ENCODE results near the gene RASSF4.

The RASSF4 gene

DNA sequence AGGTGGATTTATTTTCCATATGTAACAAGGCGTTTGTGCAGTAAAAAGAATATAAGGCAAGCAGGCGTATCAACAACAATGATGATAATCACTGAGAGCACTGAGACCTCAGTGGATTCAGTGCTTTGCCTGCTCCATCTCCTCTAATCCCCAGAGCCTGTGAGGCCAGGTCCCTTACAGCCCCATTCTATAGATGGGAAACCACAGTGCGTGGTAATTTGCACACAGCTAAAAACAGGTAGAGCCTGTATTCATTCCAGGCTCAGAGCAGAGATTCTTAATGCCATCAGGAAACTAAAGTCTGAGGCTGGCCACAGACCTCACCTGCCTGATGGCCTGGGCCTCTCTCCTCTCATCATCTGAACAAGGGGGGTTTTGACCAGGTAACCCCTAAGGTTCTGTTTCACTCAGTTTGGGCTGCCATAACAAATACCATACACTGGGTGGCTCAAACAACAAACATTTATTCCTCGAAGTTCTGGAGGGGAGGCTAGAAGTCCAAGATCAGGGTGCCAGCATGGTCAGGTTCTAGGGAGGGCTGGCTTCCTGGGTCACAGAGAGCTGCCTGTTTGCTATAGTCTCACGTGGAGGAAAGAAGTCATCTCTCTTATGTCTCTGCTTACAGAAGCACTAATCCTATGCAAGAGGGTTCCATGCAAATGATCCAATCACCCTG, 10.3 kb upstream of the RASSF4 start:
- DNase-seq, result no peak

DNA sequence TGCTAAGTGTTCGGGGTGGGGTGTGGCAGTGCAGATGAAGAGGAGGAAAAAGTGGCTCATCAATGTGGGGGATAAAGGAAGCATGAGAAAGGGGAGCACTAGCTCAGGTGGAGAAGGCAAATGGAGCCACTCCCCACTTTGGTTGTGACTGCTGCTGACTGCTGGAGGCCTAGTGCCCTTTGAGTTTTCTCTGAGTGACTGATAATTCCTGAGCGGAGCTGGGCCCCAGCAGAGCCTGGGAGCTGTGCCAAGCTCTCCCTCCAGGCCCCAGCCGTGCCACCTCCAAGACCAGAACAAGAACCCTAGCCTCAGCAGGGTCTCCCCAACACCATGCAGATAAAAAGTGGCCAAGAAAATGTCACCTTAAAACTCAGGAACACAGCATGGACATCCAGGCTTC, 9.7 kb upstream of the RASSF4 start:
- no peak for DNase-seq

- no peak for DNase-seq
These were observed 9.0 kb upstream of the RASSF4 start for GRCh38 chr10:44950326-44951225.

DNA sequence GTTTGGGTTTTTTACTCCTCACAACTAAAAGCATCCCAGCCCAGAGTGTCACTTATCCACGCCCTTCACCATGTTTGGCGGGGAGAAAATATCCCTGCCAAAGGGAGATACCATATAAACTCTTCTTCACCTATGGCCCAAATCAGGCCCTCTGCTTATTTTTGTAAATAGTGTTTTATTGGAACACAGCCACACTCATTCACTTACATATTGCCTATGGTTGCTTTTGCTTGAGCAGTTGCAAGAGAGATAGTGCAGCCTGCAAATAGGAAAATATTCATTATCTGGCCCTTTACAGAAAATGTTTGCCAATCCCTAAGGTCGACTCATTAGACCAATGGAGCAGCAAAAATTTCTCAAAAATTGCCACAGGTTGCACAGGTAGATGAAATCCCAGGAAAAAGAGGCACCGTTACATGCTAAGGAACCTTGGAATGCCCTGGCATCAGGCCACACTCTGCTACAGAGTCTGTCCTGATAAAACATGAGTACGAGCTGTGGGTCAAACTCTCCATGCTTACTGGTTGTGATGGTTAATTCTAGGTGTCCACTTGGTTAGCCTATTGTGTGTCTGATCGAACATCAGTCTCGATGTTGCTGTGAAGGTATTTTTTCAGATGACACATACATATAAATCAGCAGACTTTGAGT, 7.9 kb upstream of the RASSF4 start:
- DNase-seq, result no peak

- no peak for DNase-seq
These were observed 6.8 kb upstream of the RASSF4 start for GRCh38 chr10:44952779-44953231.

DNA sequence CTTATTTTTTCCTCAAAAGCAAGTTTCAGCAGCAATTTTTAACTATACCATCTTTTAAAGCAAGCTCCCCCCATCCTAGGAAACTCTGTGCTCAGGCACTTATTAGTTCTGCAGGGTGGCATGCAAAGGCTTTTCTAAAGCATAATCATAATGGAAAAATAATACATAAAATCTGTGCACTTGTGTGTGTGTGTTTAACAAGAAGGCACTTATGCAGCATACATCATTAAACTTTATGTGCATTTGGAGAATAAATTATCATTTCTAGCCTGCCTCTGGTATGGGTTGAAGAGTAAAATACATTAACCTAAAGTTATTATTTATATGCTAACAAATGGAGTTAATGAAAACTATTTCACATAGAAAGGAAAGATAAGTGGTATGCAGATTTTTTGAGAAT, 5.6 kb upstream of the RASSF4 start:
- no peak for DNase-seq

- DNase-seq, result no peak
These were observed 4.6 kb upstream of the RASSF4 start for GRCh38 chr10:44954962-44955361.

DNA sequence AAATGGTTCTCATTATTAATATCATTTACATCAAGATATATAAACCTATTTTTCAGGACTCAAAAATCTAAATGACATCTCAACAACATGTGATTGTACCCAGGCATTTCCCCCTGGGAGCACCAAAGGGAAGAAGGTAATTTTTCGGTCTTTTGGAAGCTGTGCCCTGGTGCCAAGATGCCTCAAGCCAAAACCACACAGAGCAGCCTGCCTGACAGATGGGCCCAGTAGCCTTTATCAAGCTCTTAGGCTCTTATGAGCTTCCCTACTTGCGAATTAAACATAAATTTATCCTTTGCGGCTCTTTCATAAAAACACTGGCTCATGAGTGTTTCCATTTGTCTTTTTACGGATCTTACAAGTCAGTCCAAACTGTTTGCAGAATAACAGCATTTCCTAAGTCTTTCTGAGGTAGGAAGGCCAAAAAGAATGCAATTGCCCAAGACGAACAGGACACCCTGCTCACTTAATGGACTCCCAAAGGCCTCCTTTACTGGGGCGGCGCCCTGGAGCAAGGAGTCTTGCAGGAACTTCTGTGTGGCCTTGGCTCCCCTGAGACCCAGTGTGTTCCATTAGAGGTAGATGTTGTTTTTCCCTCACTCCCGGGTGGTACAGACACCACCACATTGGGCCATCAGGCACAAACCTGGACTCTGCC, 4.1 kb upstream of the RASSF4 start:
- DNase-seq, result no peak

- DNase-seq, result no peak
These were observed 3.4 kb upstream of the RASSF4 start for GRCh38 chr10:44956226-44956625.

- DNase-seq, result no peak
These were observed 2.6 kb upstream of the RASSF4 start for GRCh38 chr10:44956717-44957706.

GRCh38 chr10:44958196-44958897, 1.3 kb upstream of the RASSF4 start:
- DNase-seq, result no peak

DNA sequence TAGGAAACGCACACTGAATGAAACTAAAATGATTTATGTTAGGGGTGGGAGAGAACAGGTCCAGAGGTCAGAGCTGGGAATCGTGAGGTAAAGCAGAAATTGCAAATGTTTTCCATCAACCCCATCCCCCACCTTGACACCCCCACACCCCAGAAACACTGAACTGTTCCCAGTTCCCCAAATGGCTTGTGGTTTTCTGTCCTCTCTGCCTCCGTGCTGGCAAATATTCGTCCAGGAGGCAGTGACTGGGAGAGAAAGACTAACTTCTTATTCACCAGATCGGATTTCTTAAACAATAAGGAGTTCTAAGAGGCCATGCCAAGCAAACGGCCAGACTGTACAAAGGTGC, 730 bp upstream of the RASSF4 start:
- no peak for DNase-seq

DNA sequence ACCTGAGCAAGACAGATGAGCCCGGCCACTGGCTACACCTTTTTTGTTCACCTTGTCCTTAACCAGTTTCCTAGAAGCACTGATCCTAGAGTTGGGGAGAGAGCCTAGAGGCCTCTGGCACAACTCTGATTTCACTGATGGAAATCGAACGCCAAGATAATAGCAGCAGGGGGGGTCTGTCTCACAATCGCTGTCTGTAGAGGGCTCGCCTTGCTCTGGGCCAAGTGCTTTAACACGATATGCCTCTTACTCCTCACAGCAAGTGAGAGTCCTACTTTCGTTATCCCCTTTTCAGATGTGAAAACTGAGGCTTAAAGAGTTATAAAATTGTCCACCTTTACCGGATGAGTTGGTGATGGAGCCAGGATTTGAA, 472 bp downstream of the RASSF4 start:
- DNase-seq, result no peak

DNA sequence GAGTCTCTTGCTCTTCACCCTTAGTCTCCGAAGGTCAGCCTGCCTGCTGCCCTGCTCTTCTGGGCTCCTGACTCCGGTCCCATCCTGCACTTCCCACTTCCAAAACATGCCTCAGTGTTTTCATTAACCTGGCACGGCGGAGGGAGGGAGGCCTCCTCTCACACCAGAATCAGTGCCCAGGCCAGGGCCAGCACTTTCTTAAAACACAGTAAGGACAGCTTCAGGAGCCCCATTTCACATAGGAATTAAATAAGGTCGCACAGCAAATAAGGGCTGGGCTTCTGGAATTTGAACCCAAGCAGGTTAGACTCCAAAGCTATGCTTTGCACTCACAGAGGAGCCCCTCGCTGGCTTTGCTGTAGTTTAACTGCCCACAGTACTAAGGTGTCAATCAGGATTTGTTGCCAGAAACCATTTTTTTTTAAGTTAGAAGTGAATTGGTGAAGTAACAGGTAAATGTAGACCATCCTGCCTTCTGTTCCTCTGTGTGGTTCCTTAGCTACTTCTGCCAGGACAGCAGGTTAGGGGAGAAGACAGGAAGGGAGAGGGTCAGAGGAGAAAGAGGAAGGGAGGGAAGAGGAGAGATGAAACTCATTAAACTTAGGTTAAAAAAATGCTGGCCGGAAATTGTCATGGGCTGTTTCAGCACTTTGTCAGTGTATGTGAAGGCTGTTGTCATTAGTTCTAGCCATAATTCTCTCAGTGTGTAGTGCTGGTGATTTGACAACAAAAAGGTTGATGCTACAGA, 1.1 kb downstream of the RASSF4 start:
- DNase-seq, result no peak

- no peak for DNase-seq
These were observed 1.6 kb downstream of the RASSF4 start for GRCh38 chr10:44961230-44961571.

- no peak for DNase-seq
These were observed 2.5 kb downstream of the RASSF4 start for GRCh38 chr10:44961931-44962750.

DNA sequence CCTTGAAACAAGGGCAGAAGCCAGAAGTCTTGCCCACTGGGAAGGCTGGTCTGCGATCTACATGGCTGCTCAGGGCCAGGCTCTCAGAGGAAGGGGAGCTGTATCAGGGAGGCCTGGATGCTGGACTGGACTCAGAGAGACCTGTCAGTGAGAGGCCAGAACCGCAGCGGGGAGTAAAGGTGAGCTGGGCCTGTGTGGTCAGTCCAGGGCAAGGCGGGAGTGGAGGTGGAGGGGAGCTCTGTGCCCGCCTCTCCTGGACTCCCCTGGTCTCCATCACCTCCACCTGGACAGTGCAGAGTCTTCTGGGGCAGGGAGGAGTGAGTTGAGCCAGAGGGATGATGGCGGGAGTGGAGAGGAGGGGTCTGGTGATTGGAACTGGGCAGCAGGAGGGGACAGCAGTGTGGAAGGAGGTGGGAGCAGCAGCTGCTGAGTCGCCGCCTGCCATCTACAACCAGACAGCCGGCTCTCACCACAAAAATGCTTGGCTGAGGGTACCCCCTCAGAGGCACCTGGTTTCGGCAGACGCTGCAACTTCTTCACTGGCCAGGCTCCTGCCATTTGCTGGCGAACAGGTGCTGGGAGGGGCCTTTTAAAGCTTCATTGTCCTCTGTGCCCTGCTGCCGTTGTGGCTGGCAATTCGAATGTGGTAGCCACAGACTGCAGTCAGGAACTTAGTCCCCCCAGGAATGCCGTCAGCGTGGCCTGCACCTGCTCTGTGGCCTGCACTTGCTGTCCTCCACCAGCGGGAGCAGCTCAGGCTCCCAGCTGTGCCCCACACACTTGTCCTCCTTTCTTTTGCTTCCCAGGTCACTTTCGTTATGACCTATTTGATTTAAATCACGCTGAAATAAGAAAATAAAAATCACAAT, 3.5 kb downstream of the RASSF4 start:
- DNase-seq, result peak; percentile 59 to 67

DNA sequence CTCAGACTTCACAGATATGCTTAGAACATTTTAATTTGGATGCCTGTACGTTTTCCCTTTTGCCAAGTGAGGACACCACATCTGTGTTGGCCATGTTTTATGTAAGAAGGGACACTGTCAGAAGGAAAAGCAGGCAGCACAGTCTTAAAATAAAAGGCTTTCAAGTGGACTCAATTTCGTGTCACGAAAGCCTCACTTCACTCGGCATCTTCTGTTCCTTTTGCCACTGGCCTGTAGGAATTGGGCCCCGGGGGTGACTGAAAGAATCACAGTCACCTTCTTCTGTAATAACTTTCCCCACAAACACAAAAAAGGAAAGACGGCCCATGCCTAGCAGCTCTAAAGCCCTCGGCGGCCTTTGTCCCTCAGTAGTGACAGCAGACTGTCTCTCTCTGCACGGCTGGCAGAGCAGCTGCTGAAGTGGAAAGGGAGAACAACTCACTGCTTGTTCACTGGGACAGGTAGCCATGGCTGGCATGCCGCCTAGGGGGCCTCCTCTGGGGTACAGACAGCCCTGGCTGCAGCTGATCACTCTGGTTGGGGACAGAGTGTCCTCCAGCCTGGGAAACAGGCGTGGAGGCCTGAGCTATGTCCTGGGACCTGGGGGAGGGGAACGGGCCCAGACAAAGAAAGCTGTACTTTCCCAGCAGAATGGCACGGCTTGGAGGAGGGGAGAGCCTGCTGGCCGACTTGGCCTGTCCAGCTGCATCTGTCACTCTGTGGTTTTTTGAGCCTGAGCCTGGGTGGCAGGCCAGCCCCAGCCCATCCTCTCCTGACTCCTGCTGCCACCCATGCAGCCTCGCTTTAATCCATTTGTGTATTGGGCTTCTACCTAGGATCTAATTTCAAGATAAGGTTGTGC, 4.4 kb downstream of the RASSF4 start:
- DNase-seq, result peak in 1 of 2 experiments; percentile 19

All from SHP77 (cell line).